NCI-H82 (cell line): ENCODE data around the gene FER.
A peak's percentile ranks its signal among the peaks of the same experiment; 100 is the strongest.
"Not testable (repeated sequence)": the region's sequence is repeated elsewhere in the genome, so short reads cannot be mapped to it uniquely, and the experiment has no call there.

ENCODE experiments used
- DNase-seq: peaks from one replicate; lab custom pipeline; 2025; lab: John Stamatoyannopoulos, UW

FER gene

GRCh38 chr5:108747774-108748400, at the start of gene FER:
Gene FER, plus strand, starts transcription at chr5:108747897. Its CDS starts 50,286 bp downstream, at chr5:108798183.
- peak; percentile 29 for DNase-seq

GRCh38 chr5:108700388-108700787, 47.3 kb upstream of the FER start:
- DNase-seq, result not testable (repeated sequence)

- peak; percentile 1 for DNase-seq
These were observed 46.8 kb upstream of the FER start for GRCh38 chr5:108700930-108701329.

GRCh38 chr5:108702546-108702945, 45.2 kb upstream of the FER start:
- DNase-seq, result no peak

GRCh38 chr5:108703313-108703712, 44.4 kb upstream of the FER start:
- peak; percentile 81 for DNase-seq

- DNase-seq, result no peak
These were observed 40.6 kb upstream of the FER start for GRCh38 chr5:108707141-108707540.

- no peak for DNase-seq
These were observed 35.8 kb upstream of the FER start for GRCh38 chr5:108711898-108712297.

- peak; percentile 59 for DNase-seq
These were observed 32.3 kb upstream of the FER start for GRCh38 chr5:108715408-108715807.

- no peak for DNase-seq
These were observed 27.3 kb upstream of the FER start for GRCh38 chr5:108720391-108720790.

- peak; percentile 43 for DNase-seq
These were observed 21.1 kb upstream of the FER start for GRCh38 chr5:108726446-108727235.

- DNase-seq, result peak; percentile 51
These were observed 20.5 kb upstream of the FER start for GRCh38 chr5:108727236-108727650.

GRCh38 chr5:108727651-108728565, 19.8 kb upstream of the FER start:
- DNase-seq, result peak; percentile 90

- DNase-seq, result no peak
These were observed 19.0 kb upstream of the FER start for GRCh38 chr5:108728566-108729241.

GRCh38 chr5:108729242-108729615, 18.5 kb upstream of the FER start:
- DNase-seq, result no peak

- DNase-seq, result no peak
These were observed 16.9 kb upstream of the FER start for GRCh38 chr5:108730617-108731340.

- DNase-seq, result peak; percentile 31
These were observed 11.9 kb upstream of the FER start for GRCh38 chr5:108735790-108736189.

- DNase-seq, result no peak
These were observed 10.8 kb upstream of the FER start for GRCh38 chr5:108736855-108737254.

- no peak for DNase-seq
These were observed 8.3 kb upstream of the FER start for GRCh38 chr5:108739376-108739775.

- DNase-seq, result no peak
These were observed 7.8 kb upstream of the FER start for GRCh38 chr5:108739906-108740305.

GRCh38 chr5:108743319-108743718, 4.4 kb upstream of the FER start:
- no peak for DNase-seq

- DNase-seq, result no peak
These were observed 3.9 kb upstream of the FER start for GRCh38 chr5:108743846-108744245.
